HG03025 (cell line): Measurements from ENCODE around the gene WSB1.
"Not testable (repeated sequence)": the region's sequence is repeated elsewhere in the genome, so short reads cannot be mapped to it uniquely, and the experiment has no call there.

Source experiments
- ATAC-seq: cut with Tn5 transposase; IDR thresholded peaks from one replicate; pipeline ENCODE4 v1.9.1; 2021; ENCODE audit warnings: mild to moderate bottlenecking, moderate library complexity; ENCODE audit not compliant: unreplicated experiment, low FRiP score

Gene WSB1

GRCh38 chr17:27293898-27294688 is at the start of gene WSB1:
Gene WSB1, plus strand, starts transcription at chr17:27294114. Its CDS starts 282 bp downstream, at chr17:27294396.
- peak; percentile 80 for ATAC-seq

- ATAC-seq: no peak
Observed at GRCh38 chr17:27244491-27245223, 49.3 kb upstream of the WSB1 start.

- ATAC-seq: peak; percentile 81
Observed at GRCh38 chr17:27245230-27245696, 48.7 kb upstream of the WSB1 start.

- ATAC-seq: no peak
Observed at GRCh38 chr17:27246537-27246936, 47.4 kb upstream of the WSB1 start.

- ATAC-seq: no peak
Observed at GRCh38 chr17:27247071-27247957, 46.6 kb upstream of the WSB1 start.

- ATAC-seq: no peak
Observed at GRCh38 chr17:27247958-27248342, 46.0 kb upstream of the WSB1 start.

- ATAC-seq: not testable (repeated sequence)
Observed at GRCh38 chr17:27250791-27251190, 43.1 kb upstream of the WSB1 start.

GRCh38 chr17:27254802-27255201 is 39.1 kb upstream of the WSB1 start:
- ATAC-seq: not testable (repeated sequence)

GRCh38 chr17:27256225-27257030 is 37.5 kb upstream of the WSB1 start:
- ATAC-seq: no peak

- no peak for ATAC-seq
Observed at GRCh38 chr17:27257031-27257357, 36.9 kb upstream of the WSB1 start.

- no peak for ATAC-seq
Observed at GRCh38 chr17:27259356-27259755, 34.6 kb upstream of the WSB1 start.

GRCh38 chr17:27263386-27263785 is 30.5 kb upstream of the WSB1 start:
- no peak for ATAC-seq

GRCh38 chr17:27264068-27264812 is 29.7 kb upstream of the WSB1 start:
- no peak for ATAC-seq

GRCh38 chr17:27265333-27265732 is 28.6 kb upstream of the WSB1 start:
- ATAC-seq: no peak

GRCh38 chr17:27266228-27266627 is 27.7 kb upstream of the WSB1 start:
- no peak for ATAC-seq

GRCh38 chr17:27268394-27269085 is 25.4 kb upstream of the WSB1 start:
- ATAC-seq: no peak

- no peak for ATAC-seq
Observed at GRCh38 chr17:27269201-27269600, 24.7 kb upstream of the WSB1 start.

- ATAC-seq: no peak
Observed at GRCh38 chr17:27269974-27270373, 23.9 kb upstream of the WSB1 start.

- ATAC-seq: no peak
Observed at GRCh38 chr17:27276653-27277156, 17.2 kb upstream of the WSB1 start.
